Activated T-helper 1 cell treated with Interleukin-2 at 50 U/mL for 16 hours (primary cell): ENCODE measurements around the gene AOC1.

ENCODE experiments used
- DNase-seq: peaks from one replicate; pipeline ENCODE4 v3.0.0-alpha.2; 2020; ENCODE audit warnings: low read depth

AOC1 gene

DNA sequence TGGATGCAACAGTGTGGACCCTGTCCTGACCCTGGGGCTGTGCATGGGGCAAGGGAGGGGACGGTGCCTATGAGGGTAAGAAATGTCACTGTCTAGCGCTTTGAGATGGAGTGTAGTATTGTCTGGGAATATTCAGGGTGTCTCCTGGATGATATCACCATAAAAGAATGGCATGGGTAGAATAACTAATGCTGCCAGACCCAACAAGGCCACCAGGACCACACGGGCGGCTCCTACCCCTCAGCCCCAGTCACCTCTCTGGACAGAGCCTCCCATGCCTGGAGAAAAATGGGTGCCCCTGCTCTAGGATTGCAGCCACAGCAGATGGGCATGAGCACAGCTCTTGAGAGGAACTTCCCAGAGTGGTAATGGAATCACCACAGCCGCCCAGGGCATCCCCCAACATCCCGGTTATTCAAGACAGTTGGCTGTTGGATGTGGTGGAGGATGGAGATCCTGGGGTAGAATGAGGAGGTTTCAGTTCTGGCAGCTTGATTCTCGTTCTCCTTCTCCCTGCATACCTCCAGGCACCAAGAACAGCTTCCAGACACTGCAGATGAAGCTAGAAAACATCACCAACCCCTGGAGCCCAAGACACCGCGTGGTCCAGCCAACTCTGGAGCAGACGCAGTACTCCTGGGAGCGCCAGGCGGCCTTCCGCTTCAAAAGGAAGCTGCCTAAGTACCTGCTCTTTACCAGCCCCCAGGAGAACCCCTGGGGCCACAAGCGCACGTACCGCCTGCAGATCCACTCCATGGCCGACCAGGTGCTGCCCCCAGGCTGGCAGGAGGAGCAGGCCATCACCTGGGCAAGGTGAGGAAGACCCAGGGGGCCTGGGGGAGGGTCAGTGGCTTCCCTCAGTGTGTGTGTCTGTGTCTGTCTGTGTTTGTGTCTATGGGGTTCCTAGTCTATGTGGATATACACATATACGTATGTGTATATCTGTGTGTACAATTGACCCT is 6.2 kb downstream of the AOC1 start:
- DNase-seq = no peak

DNA sequence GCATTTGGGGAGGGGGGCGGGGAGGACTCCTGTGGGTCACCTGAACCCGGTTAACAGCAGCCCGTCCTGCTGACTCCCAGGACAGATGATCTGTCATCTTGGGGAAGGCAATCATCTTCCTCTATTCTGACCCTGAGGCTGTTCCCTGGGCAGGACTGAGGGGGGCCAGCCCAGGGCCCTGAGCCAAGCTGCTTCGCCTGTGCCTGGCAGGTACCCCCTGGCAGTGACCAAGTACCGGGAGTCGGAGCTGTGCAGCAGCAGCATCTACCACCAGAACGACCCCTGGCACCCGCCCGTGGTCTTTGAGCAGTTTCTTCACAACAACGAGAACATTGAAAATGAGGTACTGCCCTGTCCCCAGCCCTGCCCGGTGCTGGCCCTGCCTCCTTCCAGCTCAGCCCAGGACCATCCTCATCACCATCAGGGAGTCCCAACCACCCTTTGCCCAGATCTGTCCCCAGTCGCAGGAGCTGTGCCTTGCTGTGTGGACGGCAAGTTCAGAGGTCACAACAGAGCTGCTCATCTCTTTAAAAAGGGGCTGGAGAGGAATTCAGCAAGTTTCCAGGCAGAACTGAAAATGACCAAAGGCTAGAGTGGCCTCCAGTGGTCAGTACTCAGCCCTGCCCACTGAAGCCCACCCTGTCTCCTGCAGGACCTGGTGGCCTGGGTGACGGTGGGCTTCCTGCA is 8.1 kb downstream of the AOC1 start:
- DNase-seq = no peak

DNA sequence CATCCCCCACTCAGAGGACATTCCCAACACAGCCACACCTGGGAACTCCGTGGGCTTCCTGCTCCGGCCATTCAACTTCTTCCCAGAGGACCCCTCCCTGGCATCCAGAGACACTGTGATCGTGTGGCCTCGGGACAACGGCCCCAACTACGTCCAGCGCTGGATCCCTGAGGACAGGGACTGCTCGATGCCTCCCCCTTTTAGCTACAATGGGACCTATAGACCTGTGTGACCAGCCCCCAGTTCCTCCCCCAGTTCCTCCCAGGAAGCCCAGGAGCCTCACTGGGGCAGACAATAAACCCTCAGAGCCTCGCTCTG is 8.6 kb downstream of the AOC1 start:
- DNase-seq = no peak

DNA sequence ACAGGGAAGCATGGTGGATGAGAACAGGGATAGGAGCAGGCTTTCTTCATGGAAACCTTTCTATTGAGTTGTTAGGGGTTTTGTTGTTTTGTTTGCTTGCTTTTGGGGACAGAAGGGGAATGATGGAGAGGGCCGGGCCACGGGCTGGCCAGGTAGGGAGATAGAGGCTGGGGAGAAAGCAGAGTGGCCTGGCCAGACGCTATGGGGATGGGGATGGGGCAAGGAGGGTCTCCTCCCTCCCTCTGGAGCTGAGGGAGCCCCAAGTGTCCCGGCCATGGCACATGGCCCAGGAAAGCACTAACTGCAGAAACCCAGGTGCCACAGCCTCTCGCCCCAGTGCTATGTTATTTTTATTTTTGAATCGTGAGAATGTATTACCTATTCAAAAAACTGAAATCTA is 10.0 kb downstream of the AOC1 start:
- DNase-seq = no peak

DNA sequence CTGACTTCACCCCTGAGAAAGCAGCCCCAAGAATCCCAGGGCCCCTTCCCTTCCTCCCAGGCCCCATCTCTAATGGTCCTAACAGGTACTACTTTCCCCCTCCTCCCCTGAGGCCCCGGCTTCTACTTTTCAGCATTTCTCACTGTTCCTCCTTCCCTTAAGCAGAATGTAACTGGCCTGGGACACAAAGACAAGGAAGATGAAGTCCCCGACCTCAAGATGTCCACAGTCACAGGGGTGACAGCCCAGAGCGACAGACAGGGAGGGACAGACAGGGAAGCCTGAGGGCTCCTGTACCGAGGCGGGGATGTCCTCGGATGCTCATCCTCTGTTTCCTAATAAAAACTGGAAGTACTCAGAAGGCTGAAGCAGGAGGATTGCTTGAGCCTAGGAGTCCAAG is 11.6 kb downstream of the AOC1 start:
- no peak for DNase-seq

DNA sequence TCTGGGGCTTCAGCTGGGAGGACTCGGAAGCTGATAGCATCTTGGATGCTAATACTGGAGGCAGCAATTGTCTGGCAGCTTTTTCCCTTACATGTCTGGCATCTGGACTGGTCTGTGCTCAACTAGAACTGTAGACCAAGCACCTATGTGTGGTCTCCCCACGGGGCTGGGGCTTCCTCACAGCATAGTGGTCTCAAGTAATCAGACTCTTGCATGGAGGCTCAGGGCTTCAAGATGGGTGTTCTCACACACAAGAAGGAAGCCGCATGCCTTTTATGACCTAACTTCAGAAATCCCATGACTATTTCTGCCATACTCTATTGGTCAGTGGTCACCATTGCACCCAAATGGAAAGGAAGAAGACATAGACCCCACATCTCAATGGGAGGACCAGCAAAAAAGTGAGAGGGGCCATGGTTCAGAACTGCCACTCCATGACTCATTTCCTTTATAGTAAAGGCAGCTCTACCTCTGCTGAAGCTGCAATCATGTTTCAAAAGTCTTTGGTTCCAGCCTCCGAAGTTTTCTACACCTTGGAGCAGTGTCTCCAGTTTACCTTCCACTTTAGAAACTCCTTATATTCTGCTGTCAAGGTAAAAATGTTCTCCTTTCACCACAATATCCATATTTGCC is 14.7 kb downstream of the AOC1 start:
- DNase-seq = no peak

DNA sequence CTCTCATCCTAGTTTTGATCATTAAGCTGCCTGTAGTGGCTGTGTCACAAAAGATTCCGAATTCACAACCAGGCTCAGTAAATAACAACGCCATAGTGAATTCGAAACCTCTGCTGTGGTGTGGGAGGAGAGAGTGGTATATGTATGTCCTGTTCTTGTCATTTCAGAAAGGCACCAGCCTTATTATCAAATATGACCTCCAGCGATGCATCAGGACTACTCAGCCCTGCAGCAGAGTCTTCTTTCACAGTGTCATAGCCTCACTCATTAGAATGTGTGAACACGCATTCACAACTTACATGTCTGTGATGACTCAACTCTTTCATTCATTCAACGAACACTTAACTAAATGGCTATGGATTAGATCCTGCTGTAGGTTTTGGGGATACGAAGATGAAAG is 15.3 kb downstream of the AOC1 start:
- DNase-seq = no peak

DNA sequence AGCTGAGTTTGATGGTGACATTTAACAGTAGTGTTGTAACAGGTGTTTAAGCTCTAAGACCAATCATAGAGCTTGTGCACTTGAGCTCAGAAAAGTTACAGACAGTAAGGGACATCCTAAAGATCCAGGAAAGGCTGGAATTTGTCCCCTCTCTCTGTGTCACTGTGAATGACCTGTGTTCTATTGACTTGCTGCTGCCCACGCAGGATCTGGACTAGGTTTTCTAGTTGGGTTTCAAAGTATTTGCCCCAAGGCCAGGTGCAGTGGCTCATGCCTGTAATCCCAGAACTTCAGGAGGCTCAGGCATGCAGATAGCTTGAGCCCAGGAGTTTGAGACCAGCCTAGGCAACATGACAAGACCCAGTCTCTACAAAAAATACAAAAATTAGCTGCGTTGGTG is 17.1 kb downstream of the AOC1 start:
- no peak for DNase-seq

DNA sequence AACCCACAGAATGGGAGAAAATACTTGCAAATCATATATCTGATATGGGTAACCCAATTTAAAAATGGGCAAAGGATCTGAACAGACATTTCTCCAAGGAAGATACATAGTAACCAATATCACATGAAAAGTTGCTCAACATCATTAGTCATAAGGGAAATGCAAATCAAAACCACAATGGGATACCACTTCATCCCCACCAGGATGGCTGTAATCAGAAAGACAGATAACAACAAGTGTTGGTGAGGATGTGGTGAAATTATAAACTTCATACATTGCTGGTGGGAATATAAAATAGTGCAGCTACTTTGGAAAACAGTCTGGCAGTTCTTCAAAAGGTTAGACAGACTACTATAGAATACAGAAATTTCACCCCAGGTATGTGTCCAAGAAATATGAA is 19.3 kb downstream of the AOC1 start:
- DNase-seq = no peak

DNA sequence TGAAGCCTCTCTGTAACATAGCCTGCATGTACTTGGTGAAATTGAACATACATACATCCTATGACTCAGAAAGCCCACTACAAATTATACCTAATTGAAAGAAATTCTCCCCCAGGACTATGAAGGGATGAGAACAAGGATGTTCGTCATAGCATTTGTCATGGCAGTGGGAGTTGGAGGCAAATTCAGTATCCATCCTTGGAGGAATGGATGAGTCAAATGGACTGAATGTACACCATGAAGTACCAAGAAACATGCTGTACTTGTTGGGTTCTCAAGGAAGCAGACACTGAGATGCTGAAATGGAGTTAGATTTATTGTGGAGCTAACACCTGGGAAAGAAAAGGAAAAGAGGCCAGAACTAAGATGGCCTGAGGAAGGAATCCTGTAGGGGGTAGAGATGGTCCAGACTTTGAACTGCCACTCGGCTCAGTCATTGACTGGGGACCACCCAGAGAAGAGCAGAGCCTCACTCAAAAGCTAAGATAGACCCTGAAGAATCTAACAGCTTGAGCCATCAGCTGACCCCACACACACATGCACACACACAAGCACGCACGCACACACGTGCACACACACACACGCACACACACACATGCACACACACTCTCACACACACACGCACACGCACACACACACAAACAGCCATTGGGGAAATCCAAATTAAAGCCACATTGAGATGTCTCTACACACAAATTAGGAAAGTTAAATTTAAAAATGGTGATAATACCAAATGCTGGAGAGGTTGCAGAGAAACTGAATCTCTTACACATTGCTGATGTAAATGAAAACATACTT is 22.3 kb downstream of the AOC1 start:
- no peak for DNase-seq

DNA sequence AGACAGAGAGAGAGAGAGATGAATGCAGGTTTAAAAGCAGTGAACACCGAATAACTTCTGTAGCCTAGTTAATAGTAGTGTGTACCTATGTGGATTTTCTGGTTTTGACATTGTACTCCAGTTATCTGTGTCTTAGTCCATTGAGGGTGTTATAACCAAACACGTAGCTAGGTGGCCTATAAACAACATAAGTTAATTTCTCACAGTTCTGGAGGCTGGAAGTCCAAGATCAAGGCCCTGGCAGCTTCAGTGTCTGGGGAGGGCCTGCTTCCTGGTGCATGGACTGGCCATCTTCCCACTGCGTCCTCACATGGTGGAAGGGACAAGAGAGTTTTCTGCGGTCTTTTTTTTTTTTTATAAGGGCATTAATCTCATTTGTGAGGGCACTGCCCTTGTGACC is 23.5 kb downstream of the AOC1 start:
- no peak for DNase-seq

DNA sequence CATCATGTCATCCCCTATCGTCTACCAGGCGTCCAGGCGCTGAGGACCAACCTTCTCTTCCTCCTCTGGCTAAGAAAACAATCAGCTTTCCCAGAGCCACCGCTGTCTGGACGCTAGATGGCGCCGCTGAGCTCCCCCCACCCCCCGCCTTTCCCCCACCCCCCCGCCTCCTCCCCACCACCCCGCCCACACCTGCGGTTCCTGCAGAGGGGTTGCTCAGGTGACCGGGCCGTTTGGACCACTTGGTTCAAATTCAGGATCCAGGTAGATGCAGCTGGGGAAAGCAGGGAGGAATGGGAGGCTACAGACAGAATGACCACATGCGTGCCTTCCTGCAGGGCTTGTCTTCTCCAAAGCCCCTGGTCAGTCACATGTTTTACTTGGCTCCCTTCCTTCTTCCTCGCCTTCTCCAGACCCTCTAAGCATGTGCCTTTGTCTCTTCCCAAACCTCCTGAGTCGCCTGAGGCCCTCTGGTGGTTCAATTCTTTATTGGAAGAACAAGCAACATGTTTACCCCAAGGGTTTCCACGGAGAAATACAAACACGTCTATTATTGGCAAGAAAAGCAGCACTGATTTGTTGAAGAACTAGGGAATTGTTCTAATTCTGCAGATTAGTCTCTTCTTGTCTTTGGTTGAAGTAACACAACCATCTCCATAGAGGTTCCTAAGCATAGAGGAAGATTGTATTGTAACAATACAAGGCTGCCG is 24.7 kb downstream of the AOC1 start:
- peak; percentile 27 for DNase-seq

DNA sequence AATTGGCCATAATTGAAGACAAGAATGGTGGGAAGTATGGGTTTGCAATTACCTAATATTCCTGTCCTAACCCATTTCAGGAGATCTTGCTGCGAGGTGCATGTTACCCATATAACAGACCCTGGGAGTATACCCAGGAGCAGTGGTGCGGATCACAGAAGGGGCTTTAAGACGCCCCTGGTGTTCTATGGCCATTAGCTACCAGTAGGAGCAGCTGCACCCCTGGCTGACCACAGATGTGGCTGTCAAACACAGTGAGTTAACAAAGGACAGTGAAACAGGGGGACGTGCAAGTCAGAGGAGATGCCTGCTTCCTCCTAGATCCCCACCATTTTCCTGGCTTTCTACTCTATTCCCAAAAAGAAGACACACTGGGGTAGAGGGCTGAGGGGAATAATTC is 25.2 kb downstream of the AOC1 start:
- no peak for DNase-seq

DNA sequence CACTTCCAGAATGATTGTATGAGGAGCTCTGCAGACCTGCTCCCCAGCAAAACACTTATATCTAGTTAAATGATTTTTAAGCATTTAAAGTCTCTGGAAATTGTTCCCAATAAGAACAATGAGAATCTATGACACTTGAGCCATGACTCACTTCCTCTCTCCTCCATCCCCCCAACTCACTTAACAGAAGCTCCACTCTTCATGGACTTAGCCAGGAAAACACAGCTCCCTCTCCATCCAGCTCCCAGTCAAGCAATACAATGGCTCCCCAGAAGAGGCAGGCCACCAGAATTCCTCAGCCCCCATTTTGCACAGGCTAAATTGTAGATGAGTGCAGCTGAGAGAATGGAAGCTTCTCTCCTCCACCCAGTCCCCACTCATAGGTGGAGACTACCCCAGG is 27.0 kb downstream of the AOC1 start:
- DNase-seq = no peak

DNA sequence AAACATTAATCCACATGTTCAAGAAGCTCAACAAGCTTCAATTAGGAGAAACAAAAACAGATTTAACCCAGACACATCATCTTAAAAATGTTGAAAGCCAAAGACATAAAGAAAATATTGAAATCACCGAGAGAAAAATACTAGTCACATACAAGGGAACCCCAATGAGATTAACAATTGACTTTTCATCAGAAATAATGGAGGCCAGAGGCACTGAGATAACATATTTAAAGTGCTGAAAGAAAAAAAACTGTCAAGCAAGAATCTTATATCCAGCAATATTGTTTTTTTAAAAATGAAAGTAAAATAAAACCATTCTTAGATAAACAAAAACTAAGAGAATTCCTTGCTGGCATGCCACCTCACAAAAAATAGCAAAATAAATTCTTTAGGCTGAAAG is 28.9 kb downstream of the AOC1 start:
- no peak for DNase-seq

DNA sequence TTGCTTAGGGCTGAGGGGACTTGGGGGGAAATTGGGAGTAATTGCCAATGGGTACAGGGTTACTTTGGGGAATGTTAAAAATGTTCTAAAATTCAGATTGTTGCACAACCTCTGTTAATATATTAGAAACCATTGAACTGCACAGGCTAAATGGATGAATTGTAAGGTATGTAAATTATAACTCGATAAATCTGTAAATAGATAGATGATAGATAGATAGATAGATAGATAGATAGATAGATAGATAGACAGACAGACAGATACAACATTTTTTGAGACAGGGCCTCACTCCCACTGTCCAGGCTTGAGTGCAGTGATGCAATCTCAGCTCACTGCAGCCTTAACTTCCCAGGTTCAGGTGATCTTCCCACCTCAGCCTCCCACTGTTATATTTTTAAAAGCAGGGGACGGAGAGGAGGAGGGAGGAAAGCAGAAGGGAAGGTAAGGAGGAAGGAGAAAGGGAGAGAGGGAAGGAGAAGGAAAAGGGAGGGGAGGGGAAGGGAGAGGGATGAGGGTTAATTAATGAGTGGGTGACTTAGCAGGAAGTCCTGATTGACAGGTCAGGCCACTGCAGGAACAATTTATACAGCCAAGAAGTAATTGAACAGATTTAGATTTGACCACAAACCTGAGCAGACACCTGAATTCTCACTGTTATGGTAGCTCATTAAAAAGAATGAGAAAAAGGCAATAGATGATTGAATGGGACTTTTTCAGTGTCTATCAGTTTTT is 38.7 kb downstream of the AOC1 start:
- no peak for DNase-seq

DNA sequence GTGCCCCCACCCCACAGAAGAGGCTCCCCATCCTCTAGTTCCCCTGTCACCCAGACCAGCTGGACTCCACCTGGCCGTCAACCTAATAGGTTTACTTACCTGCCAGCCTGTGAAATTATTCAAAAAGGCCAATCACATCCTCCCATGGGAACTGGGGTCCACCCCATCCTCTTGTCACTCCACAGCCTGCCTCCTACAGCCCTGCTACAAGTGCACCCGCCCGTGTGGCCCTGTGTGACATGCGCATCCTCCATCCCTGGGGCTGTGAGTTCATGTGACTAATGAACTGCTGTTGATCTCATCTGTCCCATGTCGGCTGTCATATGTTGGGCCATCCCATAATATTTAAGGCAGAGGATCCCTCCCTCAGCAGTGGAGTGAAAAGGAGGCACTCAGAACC is 39.4 kb downstream of the AOC1 start:
- no peak for DNase-seq

DNA sequence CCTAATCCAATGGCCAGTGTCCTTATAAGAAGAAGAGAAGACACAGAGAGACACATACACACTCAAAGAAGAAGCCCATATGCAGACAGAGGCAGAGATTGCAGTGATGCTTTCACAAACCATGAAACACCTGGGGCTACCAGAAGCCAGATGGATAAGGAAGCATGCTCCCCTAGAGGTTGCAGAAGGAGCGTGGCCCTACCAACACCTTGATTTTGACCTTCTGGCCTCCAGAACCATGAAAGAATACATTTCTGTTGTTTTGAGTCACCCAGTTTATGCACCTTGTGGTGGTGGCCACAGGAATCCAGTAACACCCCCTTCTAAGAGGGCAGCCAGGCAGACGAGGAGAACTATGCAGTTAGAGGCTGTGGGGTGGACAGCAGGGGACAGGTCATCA is 43.5 kb downstream of the AOC1 start:
- no peak for DNase-seq

DNA sequence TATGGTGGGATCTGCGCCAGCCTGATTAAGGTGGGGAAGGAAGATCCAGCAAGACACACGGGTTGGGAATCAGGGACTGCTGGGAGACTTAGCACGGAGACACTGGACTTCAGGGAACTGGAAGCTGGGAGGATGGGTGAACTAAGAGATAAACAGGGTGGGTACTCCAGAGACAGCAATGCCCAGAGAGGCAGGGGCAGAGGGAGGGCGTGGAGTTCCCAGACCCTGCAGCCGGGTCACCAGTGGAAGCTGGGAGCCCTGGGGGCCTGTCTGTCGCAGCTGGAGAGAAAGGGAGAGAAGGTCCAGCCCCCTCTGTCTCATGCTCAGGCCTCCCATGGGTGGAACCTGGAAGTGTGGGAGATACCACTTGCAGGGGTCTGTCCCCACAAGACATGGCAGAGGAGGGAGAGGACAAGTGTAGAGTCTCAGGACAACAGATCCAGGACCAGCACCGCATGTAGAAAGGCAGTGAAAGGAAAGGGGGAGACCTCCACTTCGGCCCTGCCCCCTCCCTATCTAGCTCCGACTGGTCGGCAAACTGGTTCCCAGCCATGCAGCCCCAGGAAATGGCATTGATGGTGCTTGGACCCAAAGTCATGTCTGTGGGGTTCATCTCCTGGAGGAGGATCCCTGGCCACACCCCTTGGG is 44.4 kb downstream of the AOC1 start:
- DNase-seq = no peak
